ENCODE data around the gene CELSR2.

DNA sequence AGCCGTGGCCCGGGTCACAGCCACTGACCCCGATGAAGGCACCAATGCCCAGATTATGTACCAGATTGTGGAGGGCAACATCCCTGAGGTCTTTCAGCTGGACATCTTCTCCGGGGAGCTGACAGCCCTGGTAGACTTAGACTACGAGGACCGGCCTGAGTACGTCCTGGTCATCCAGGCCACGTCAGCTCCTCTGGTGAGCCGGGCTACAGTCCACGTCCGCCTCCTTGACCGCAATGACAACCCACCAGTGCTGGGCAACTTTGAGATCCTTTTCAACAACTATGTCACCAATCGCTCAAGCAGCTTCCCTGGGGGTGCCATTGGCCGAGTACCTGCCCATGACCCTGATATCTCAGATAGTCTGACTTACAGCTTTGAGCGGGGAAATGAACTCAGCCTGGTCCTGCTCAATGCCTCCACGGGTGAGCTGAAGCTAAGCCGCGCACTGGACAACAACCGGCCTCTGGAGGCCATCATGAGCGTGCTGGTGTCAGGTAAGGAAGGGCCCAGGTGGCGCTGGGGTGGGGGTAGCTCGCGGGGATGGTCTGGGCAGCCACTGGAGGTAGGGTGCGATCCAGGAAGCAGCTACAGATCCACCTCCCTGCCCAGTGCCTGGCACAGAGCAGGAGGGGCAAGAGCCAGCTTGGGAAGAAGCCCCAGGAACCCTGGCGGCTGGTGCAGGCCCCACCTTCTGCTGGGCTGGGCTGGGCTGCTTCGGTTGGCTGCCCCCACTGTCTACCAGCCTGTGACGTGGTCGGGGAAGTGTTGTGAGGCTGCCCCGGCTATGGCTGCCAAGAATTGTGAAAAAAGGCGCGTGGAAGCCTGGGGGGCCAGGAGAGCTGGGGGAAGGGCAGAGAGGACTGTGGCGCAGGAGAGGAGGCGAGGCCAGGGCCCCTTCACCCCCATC is 3.8 kb downstream of the CELSR2 start:
- TF ChIP-seq GATA2 (IDR thresholded peaks at IDR 0.05; ENCODE audit: low read depth, low read length) (no peak), GATA3 (IDR thresholded peaks at IDR 0.05; ENCODE audit: low read depth, low read length) (no peak)
